ENCODE measurements around the gene PKM.

The PKM gene

DNA sequence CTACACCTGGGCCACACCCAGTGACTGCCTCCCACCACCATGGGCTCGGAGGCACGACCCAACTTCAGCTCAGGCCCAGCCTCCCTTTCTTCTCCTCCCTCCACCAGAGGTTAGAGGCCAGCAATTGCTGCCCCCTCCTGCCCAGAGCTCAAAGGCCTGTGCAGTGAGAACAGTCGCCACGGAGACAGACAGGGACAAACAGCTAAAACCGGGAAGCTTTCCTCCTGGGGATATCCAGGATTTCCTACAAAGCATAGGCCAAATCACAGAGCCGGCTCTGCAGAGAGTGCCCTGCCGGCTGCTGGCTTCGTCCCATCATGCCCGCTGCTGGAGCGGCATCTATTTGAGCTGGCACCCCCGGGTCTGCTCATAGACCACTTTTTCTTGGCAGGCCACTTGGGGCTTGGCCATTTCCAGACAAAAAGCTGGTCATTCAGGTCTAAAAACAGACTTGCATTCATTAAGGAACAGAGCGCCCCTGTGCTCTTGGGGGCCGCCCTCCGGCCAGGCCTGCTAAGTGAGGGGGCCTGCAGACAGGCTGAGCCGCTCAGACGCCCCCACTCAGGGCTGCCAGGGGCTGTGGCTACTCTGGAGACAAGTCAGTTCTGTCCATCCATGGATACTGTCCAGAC lies 50.9 kb downstream of the PKM start:
- Histone ChIP-seq H3K4me3 (IDR thresholded peaks at IDR 0.05; ENCODE audit: insufficient read depth, low read depth, low read length) (no peak overlapping the region), H3K27ac (no peak overlapping the region), H4K20me1 (ENCODE audit: insufficient read depth) (no peaks in the 10 kb centered on the region), H3K4me2 (no peak overlapping the region), H2AFZ (ENCODE audit: low read depth) (no peak overlapping the region), H3K79me2 (ENCODE audit: insufficient read depth, low read depth) (no peaks in the 10 kb centered on the region), H3K9ac (no peak overlapping the region), H3K27me3 (ENCODE audit: insufficient read depth, low read depth) (no peaks in the 10 kb centered on the region), H3K36me3 (ENCODE audit: insufficient read depth) (no peaks in the 10 kb centered on the region), H3K4me1 (ENCODE audit: low read depth, poor library complexity, severe bottlenecking) (no peaks in the 10 kb centered on the region)
- TF ChIP-seq CTCF (conservative IDR thresholded peaks at IDR 0.05; ENCODE audit: low read depth, low read length): no peak

DNA sequence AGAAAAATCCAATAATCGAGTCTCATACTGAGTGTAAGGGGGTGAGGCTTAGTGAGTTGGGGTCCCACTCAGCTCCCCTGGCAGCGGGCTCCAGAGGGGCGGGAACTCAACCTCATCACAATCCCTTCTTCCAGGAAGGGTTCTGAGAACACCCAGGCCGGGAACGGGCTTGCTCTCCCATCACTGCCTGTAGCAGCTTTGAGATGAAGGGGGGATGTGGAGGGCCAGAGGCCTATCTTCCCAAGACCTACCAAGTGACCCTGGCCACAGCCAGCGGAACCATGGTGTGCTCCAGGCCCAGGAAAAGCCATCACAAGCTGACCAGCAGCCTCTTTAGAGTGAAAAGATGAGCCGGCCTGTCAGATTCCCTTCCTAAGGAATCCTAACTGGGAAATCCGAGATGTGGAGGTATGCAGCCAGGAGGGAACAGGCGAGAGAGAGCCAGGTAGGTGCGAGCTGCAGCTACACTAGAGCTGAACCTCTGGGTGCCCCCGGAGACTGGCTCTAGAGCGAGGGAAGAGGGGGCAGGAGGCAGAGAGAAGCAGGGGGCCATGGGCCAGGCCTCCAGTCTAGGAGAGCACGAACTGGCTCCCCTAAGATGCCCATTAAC lies 51.9 kb downstream of the PKM start:
- Histone ChIP-seq H3K27ac (no peak overlapping the region), H3K4me1 (ENCODE audit: low read depth, poor library complexity, severe bottlenecking) (no peaks in the 10 kb centered on the region), H2AFZ (ENCODE audit: low read depth) (no peak overlapping the region), H3K9ac (no peak overlapping the region), H3K27me3 (ENCODE audit: insufficient read depth, low read depth) (no peaks in the 10 kb centered on the region), H3K79me2 (ENCODE audit: insufficient read depth, low read depth) (no peaks in the 10 kb centered on the region), H3K4me2 (no peak overlapping the region), H4K20me1 (ENCODE audit: insufficient read depth) (no peaks in the 10 kb centered on the region), H3K36me3 (ENCODE audit: insufficient read depth) (no peaks in the 10 kb centered on the region), H3K4me3 (IDR thresholded peaks at IDR 0.05; ENCODE audit: insufficient read depth, low read depth, low read length) (no peak overlapping the region)
- no peak for TF ChIP-seq CTCF (conservative IDR thresholded peaks at IDR 0.05; ENCODE audit: low read depth, low read length)

DNA sequence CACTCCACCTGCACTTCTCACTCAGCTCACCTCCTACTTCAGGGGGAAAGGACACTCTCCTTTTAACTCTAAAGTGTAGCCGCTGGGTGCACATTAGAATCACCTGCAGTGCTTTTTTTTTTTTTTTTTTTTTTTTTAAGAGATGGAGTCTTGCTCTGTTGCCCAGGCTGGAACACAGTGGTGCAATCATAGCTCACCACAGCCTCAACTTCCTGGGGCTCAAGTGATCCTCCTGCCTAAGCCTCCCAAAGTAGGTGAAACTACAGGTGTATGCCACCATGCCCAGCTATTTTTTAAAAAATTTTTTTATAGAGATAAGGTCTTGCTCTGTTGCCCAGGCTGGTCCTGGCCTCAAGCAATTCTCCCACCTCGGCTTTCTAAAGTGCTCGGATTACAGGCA lies 54.2 kb downstream of the PKM start:
- no peak for TF ChIP-seq CTCF (conservative IDR thresholded peaks at IDR 0.05; ENCODE audit: low read depth, low read length)

GRCh38 chr15:72176159-72176558 lies 54.8 kb downstream of the PKM start:
- Histone ChIP-seq H3K4me1 (ENCODE audit: low read depth, poor library complexity, severe bottlenecking) (no peaks in the 10 kb centered on the region), H3K36me3 (ENCODE audit: insufficient read depth) (no peaks in the 10 kb centered on the region), H3K27ac (no peak overlapping the region), H2AFZ (ENCODE audit: low read depth) (no peak overlapping the region), H3K4me3 (IDR thresholded peaks at IDR 0.05; ENCODE audit: insufficient read depth, low read depth, low read length) (no peak overlapping the region), H3K9ac (no peak overlapping the region), H3K79me2 (ENCODE audit: insufficient read depth, low read depth) (no peaks in the 10 kb centered on the region), H4K20me1 (ENCODE audit: insufficient read depth) (no peaks in the 10 kb centered on the region), H3K4me2 (no peak overlapping the region), H3K27me3 (ENCODE audit: insufficient read depth, low read depth) (no peaks in the 10 kb centered on the region)
- no peak for TF ChIP-seq CTCF (conservative IDR thresholded peaks at IDR 0.05; ENCODE audit: low read depth, low read length)

More for the DNA sequence above, 54.2 kb downstream of the PKM start:
- no peaks in the 10 kb centered on the region for H4K20me1 ChIP-seq (ENCODE audit: insufficient read depth)
- no peak overlapping the region for H3K27ac ChIP-seq
- H3K36me3 ChIP-seq (ENCODE audit: insufficient read depth): no peaks in the 10 kb centered on the region
- no peak overlapping the region for H3K9ac ChIP-seq
- no peak overlapping the region for H2AFZ ChIP-seq (ENCODE audit: low read depth)
- no peak overlapping the region for H3K4me2 ChIP-seq
- H3K79me2 ChIP-seq (ENCODE audit: insufficient read depth, low read depth): no peaks in the 10 kb centered on the region
- no peaks in the 10 kb centered on the region for H3K4me1 ChIP-seq (ENCODE audit: low read depth, poor library complexity, severe bottlenecking)
- H3K27me3 ChIP-seq (ENCODE audit: insufficient read depth, low read depth): no peaks in the 10 kb centered on the region
- no peak overlapping the region for H3K4me3 ChIP-seq (IDR thresholded peaks at IDR 0.05; ENCODE audit: insufficient read depth, low read depth, low read length)

All from KMS-11 (cell line).